M059J (cell line): ENCODE data around the gene TAF7L. TPM values are rescaled to one million over a fixed set of nuclear protein-coding genes. Genes with fewer than 3 reads are reported as not detected.
"Not testable (repeated sequence)": the region's sequence is repeated elsewhere in the genome, so short reads cannot be mapped to it uniquely, and the experiment has no call there.

Experiments used
- DNase-seq: peaks from one replicate; pipeline ENCODE4 v3.0.0-alpha.2; 2012; ENCODE audit warnings: low read depth
- total RNA-seq: library from RNA; depleted of rRNA; stranded (reverse); fragments of >200 nt; shearing (Covaris generic); gene quantifications from 2 replicates; pipeline ENCODE4 v1.2.3, GENCODE V29; 2014; rRNA removed

The TAF7L gene
- total RNA-seq, result not detected in 2 replicates

- DNase-seq, result no peak
Observed at GRCh38 chrX:101290957-101291603, at the start of gene TAF7L. Gene TAF7L (minus strand): TSS chrX:101291334. CDS start chrX:101287543, 3,791 bp downstream.

GRCh38 chrX:101337776-101338271, 46.7 kb upstream of the TAF7L start:
- no peak for DNase-seq

GRCh38 chrX:101334310-101334709, 43.2 kb upstream of the TAF7L start:
- DNase-seq, result not testable (repeated sequence)

- DNase-seq, result not testable (repeated sequence)
Observed at GRCh38 chrX:101326600-101326999, 35.5 kb upstream of the TAF7L start.

- no peak for DNase-seq
Observed at GRCh38 chrX:101303790-101304189, 12.7 kb upstream of the TAF7L start.

GRCh38 chrX:101295603-101296002, 4.5 kb upstream of the TAF7L start:
- DNase-seq, result not testable (repeated sequence)

- peak; percentile 55 for DNase-seq
Observed at GRCh38 chrX:101287402-101287801, 3.7 kb downstream of the TAF7L start.

- no peak for DNase-seq
Observed at GRCh38 chrX:101276238-101276637, 14.9 kb downstream of the TAF7L start.

GRCh38 chrX:101274198-101274597, 16.9 kb downstream of the TAF7L start:
- no peak for DNase-seq

GRCh38 chrX:101265869-101266428, 25.2 kb downstream of the TAF7L start:
- peak; percentile 88 for DNase-seq

GRCh38 chrX:101263766-101264165, 27.4 kb downstream of the TAF7L start:
- DNase-seq, result no peak

GRCh38 chrX:101262590-101262989, 28.5 kb downstream of the TAF7L start:
- DNase-seq, result no peak

GRCh38 chrX:101260435-101260834, 30.7 kb downstream of the TAF7L start:
- DNase-seq, result peak; percentile 26

GRCh38 chrX:101258259-101258581, 32.9 kb downstream of the TAF7L start:
- no peak for DNase-seq

GRCh38 chrX:101257448-101258258, 33.5 kb downstream of the TAF7L start:
- DNase-seq, result peak; percentile 60

GRCh38 chrX:101252634-101253033, 38.5 kb downstream of the TAF7L start:
- DNase-seq, result no peak

- no peak for DNase-seq
Observed at GRCh38 chrX:101241531-101241930, 49.6 kb downstream of the TAF7L start.

- no peak for DNase-seq
Observed at GRCh38 chrX:101237041-101237440, 54.1 kb downstream of the TAF7L start.

GRCh38 chrX:101232316-101232715, 58.8 kb downstream of the TAF7L start:
- no peak for DNase-seq

- no peak for DNase-seq
Observed at GRCh38 chrX:101231080-101231479, 60.1 kb downstream of the TAF7L start.

GRCh38 chrX:101230636-101231035, 60.5 kb downstream of the TAF7L start:
- DNase-seq, result peak; percentile 56

GRCh38 chrX:101229170-101229569, 62.0 kb downstream of the TAF7L start:
- peak; percentile 71 for DNase-seq

GRCh38 chrX:101223226-101223625, 67.9 kb downstream of the TAF7L start:
- no peak for DNase-seq
